ENCODE data around the gene FRK.

- no peak for TF ChIP-seq POLR2A (IDR thresholded peaks at IDR 0.05)
- TF ChIP-seq, protein P1, sequence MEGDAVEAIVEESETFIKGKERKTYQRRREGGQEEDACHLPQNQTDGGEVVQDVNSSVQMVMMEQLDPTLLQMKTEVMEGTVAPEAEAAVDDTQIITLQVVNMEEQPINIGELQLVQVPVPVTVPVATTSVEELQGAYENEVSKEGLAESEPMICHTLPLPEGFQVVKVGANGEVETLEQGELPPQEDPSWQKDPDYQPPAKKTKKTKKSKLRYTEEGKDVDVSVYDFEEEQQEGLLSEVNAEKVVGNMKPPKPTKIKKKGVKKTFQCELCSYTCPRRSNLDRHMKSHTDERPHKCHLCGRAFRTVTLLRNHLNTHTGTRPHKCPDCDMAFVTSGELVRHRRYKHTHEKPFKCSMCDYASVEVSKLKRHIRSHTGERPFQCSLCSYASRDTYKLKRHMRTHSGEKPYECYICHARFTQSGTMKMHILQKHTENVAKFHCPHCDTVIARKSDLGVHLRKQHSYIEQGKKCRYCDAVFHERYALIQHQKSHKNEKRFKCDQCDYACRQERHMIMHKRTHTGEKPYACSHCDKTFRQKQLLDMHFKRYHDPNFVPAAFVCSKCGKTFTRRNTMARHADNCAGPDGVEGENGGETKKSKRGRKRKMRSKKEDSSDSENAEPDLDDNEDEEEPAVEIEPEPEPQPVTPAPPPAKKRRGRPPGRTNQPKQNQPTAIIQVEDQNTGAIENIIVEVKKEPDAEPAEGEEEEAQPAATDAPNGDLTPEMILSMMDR (IDR thresholded peaks at IDR 0.05), result no peak
These were observed 40.0 kb downstream of the FRK start for GRCh38 chr6:116020738-116021137.

Data from Peyer's patch (tissue), 4 donors.